SK-N-SH treated with all-trans-retinoic acid at 6 μM for 48 hours (cell line): ENCODE results near the gene SLC24A4.

ENCODE experiments used
- ATAC-seq: fragments of 200-7000 bp; cut with Tn5 transposase; 3 replicates; pipeline ENCODE4 v1.9.1; 2020; ENCODE audit warnings: mild to moderate bottlenecking, moderate library complexity
- ARNTL ChIP-seq: fragments of 450-650 bp; formaldehyde crosslinking; IDR thresholded peaks from 2 replicates; pipeline ENCODE4 v1.5.0; 2020; ENCODE audit warnings: low read depth, mild to moderate bottlenecking, moderate library complexity, borderline replicate concordance
- BACH2 ChIP-seq: fragments of 250-450 bp; sonication (Bioruptor Pico); IDR thresholded peaks from 2 replicates; pipeline ENCODE4 v1.9.0; 2021; ENCODE audit warnings: mild to moderate bottlenecking, borderline replicate concordance
- CREB5 ChIP-seq: fragments of 250-450 bp; sonication (Bioruptor Pico); IDR thresholded peaks from 2 replicates; pipeline ENCODE4 v1.5.1; 2020; ENCODE audit warnings: low read depth, mild to moderate bottlenecking, moderate library complexity
- CSDC2 ChIP-seq: fragments of 250-450 bp; sonication (Bioruptor Pico); IDR thresholded peaks from 2 replicates; pipeline ENCODE4 v1.5.0; 2020; ENCODE audit warnings: mild to moderate bottlenecking, moderate library complexity
- CSRNP3 ChIP-seq: fragments of 250-450 bp; sonication (Bioruptor Pico); IDR thresholded peaks from 2 replicates; pipeline ENCODE4 v1.5.1; 2021; ENCODE audit warnings: mild to moderate bottlenecking, moderate library complexity
- ESRRG ChIP-seq: fragments of 250-450 bp; sonication (Bioruptor Pico); IDR thresholded peaks from 2 replicates; pipeline ENCODE4 v1.6.1; 2021; ENCODE audit warnings: mild to moderate bottlenecking
- GLIS3 ChIP-seq: fragments of 250-450 bp; sonication (Bioruptor Pico); IDR thresholded peaks from 2 replicates; pipeline ENCODE4 v1.5.0; 2020; ENCODE audit warnings: mild to moderate bottlenecking, moderate library complexity
- ISL1 ChIP-seq: fragments of 250-450 bp; sonication (Bioruptor Pico); IDR thresholded peaks from 2 replicates; pipeline ENCODE4 v2.1.2; 2022; ENCODE audit warnings: mild to moderate bottlenecking, moderate library complexity
- OSR1 ChIP-seq: fragments of 250-450 bp; sonication (Bioruptor Pico); IDR thresholded peaks from 2 replicates; pipeline ENCODE4 v1.8.0; 2022; ENCODE audit warnings: moderate library complexity, mild to moderate bottlenecking, inconsistent platforms
- POU6F1 ChIP-seq: fragments of 250-450 bp; sonication (Bioruptor Pico); IDR thresholded peaks from 2 replicates; pipeline ENCODE4 v1.8.0; 2021; ENCODE audit warnings: low read depth, mild to moderate bottlenecking, moderate library complexity, borderline replicate concordance
- PPARA ChIP-seq: fragments of 250-450 bp; sonication (Bioruptor Pico); IDR thresholded peaks from 2 replicates; pipeline ENCODE4 v1.5.0; 2020; ENCODE audit warnings: mild to moderate bottlenecking, borderline replicate concordance
- RARB ChIP-seq: fragments of 250-450 bp; sonication (Bioruptor Pico); IDR thresholded peaks from 2 replicates; pipeline ENCODE4 v1.8.0; 2021; ENCODE audit warnings: mild to moderate bottlenecking, moderate library complexity
- SNAI2 ChIP-seq: fragments of 250-450 bp; sonication (Bioruptor Pico); IDR thresholded peaks from 2 replicates; pipeline ENCODE4 v1.5.0; 2020; ENCODE audit warnings: mild to moderate bottlenecking, moderate library complexity
- TOX ChIP-seq: fragments of 250-450 bp; sonication (Bioruptor Pico); IDR thresholded peaks from 2 replicates; pipeline ENCODE4 v1.8.0; 2021; ENCODE audit warnings: mild to moderate bottlenecking, moderate library complexity, borderline replicate concordance
- TSHZ2 ChIP-seq: fragments of 250-450 bp; sonication (Bioruptor Pico); IDR thresholded peaks from 2 replicates; pipeline ENCODE4 v1.5.0; 2020; ENCODE audit warnings: mild to moderate bottlenecking, moderate library complexity
- ZC3H10 ChIP-seq: fragments of 250-450 bp; sonication (Bioruptor Pico); IDR thresholded peaks from 2 replicates; pipeline ENCODE4 v1.5.1; 2021; ENCODE audit warnings: mild to moderate bottlenecking, moderate library complexity
- ZFP3 ChIP-seq: fragments of 250-450 bp; sonication (Bioruptor Pico); IDR thresholded peaks from 2 replicates; pipeline ENCODE4 v1.5.0; 2020; ENCODE audit warnings: mild to moderate bottlenecking, moderate library complexity
- ZFP30 ChIP-seq: fragments of 450-650 bp; formaldehyde crosslinking; IDR thresholded peaks from 2 replicates; pipeline ENCODE4 v1.5.0; 2022; ENCODE audit warnings: mild to moderate bottlenecking, moderate library complexity
- ZNF565 ChIP-seq: fragments of 450-650 bp; formaldehyde crosslinking; conservative IDR thresholded peaks from 2 replicates; pipeline ENCODE4 v1.5.0; 2020; ENCODE audit warnings: low read depth, mild to moderate bottlenecking, moderate library complexity
- ZNF8 ChIP-seq: fragments of 450-650 bp; formaldehyde crosslinking; IDR thresholded peaks from 2 replicates; pipeline ENCODE4 v1.5.0; 2020; ENCODE audit warnings: mild to moderate bottlenecking, moderate library complexity

SLC24A4 gene

GRCh38 chr14:92501891-92502351 is 179.0 kb downstream of the SLC24A4 start (continued):
- no peak for TF ChIP-seq ESRRG (CRISPR knock-in tag)
- TF ChIP-seq, all 23 proteins: peak for 0

GRCh38 chr14:92502541-92503286 is 179.7 kb downstream of the SLC24A4 start:
- TF ChIP-seq ZFP3 (CRISPR knock-in tag) (no peak), SNAI2 (no peak), CSDC2 (CRISPR knock-in tag) (no peak), ISL1 (no peak), RARB (CRISPR knock-in tag) (no peak), PPARA (CRISPR knock-in tag) (no peak), GLIS3 (CRISPR knock-in tag) (no peak), ARNTL (CRISPR knock-in tag) (no peak), ZNF8 (CRISPR knock-in tag) (no peak), POU6F1 (CRISPR knock-in tag) (no peak)

GRCh38 chr14:92503756-92504491 is 181.0 kb downstream of the SLC24A4 start:
- ATAC-seq = peak; percentile 83
- TF ChIP-seq ZNF565 (CRISPR knock-in tag) = no peak
- no peak for TF ChIP-seq CSRNP3 (CRISPR knock-in tag)
- TF ChIP-seq ARNTL (CRISPR knock-in tag) = no peak
- TF ChIP-seq CSDC2 (CRISPR knock-in tag) = peak; percentile 68; the same call in 1 of the 2 replicates
- no peak for TF ChIP-seq BACH2 (CRISPR knock-in tag)
- TF ChIP-seq TOX (CRISPR knock-in tag) = no peak
- no peak for TF ChIP-seq ZC3H10 (CRISPR knock-in tag)
- TF ChIP-seq ZFP3 (CRISPR knock-in tag) = peak; percentile 36; the same call in 1 of the 2 replicates
- TF ChIP-seq GLIS3 (CRISPR knock-in tag) = no peak
- TF ChIP-seq CREB5 = no peak
- no peak for TF ChIP-seq ZFP30 (CRISPR knock-in tag)
- TF ChIP-seq PPARA (CRISPR knock-in tag) = no peak

More at GRCh38 chr14:92502541-92503286, 179.7 kb downstream of the SLC24A4 start:
- ATAC-seq = peak; percentile 5; the same call in 1 of the 3 replicates

- no peak for ATAC-seq
- TF ChIP-seq ZNF8 (CRISPR knock-in tag) (no peak), TSHZ2 (CRISPR knock-in tag) (no peak), ZNF565 (CRISPR knock-in tag) (no peak), SNAI2 (no peak), CREB5 (no peak), OSR1 (CRISPR knock-in tag) (no peak), CSDC2 (CRISPR knock-in tag) (no peak), RARB (CRISPR knock-in tag) (no peak)
- TF ChIP-seq, all 23 proteins: peak for 0
Measured at GRCh38 chr14:92505826-92506225, 182.9 kb downstream of the SLC24A4 start.
